GDM1 (cell line): ENCODE measurements around the gene CELF4.
"Not testable (repeated sequence)": the region's sequence is repeated elsewhere in the genome, so short reads cannot be mapped to it uniquely, and the experiment has no call there.

Experiments
- DNase-seq: peaks from one replicate; lab custom pipeline; 2025; lab: John Stamatoyannopoulos, UW

Gene CELF4

GRCh38 chr18:37390687-37391086, 174.9 kb downstream of the CELF4 start:
- DNase-seq, result no peak

- DNase-seq, result no peak
These were observed 175.8 kb downstream of the CELF4 start for GRCh38 chr18:37389684-37390368.

GRCh38 chr18:37389041-37389440, 176.6 kb downstream of the CELF4 start:
- no peak for DNase-seq

GRCh38 chr18:37388413-37388812, 177.2 kb downstream of the CELF4 start:
- DNase-seq, result no peak

- DNase-seq, result no peak
These were observed 179.5 kb downstream of the CELF4 start for GRCh38 chr18:37385846-37386778.

- DNase-seq, result no peak
These were observed 181.6 kb downstream of the CELF4 start for GRCh38 chr18:37383846-37384595.

- DNase-seq, result no peak
These were observed 182.4 kb downstream of the CELF4 start for GRCh38 chr18:37383036-37383785.

GRCh38 chr18:37381554-37381953, 184.0 kb downstream of the CELF4 start:
- no peak for DNase-seq

GRCh38 chr18:37380546-37381110, 185.0 kb downstream of the CELF4 start:
- DNase-seq, result no peak

- DNase-seq, result no peak
These were observed 187.1 kb downstream of the CELF4 start for GRCh38 chr18:37378336-37379010.

GRCh38 chr18:37375181-37375580, 190.4 kb downstream of the CELF4 start:
- DNase-seq, result no peak

GRCh38 chr18:37368110-37368954, 197.3 kb downstream of the CELF4 start:
- DNase-seq, result no peak

- no peak for DNase-seq
These were observed 201.4 kb downstream of the CELF4 start for GRCh38 chr18:37364237-37364636.

- DNase-seq, result no peak
These were observed 203.3 kb downstream of the CELF4 start for GRCh38 chr18:37362158-37362890.

GRCh38 chr18:37361335-37362157, 204.1 kb downstream of the CELF4 start:
- DNase-seq, result no peak

- DNase-seq, result not testable (repeated sequence)
These were observed 207.5 kb downstream of the CELF4 start for GRCh38 chr18:37358061-37358460.

GRCh38 chr18:37355772-37356171, 209.8 kb downstream of the CELF4 start:
- DNase-seq, result no peak

GRCh38 chr18:37351110-37351509, 214.5 kb downstream of the CELF4 start:
- DNase-seq, result no peak
